Ammon's horn (tissue), 1 donor: ENCODE measurements around the gene TGFA.

Source experiments
- DNase-seq: peaks from one replicate; pipeline ENCODE4 v3.0.0-alpha.2; 2016; ENCODE audit warnings: low spot score

The TGFA gene

DNA sequence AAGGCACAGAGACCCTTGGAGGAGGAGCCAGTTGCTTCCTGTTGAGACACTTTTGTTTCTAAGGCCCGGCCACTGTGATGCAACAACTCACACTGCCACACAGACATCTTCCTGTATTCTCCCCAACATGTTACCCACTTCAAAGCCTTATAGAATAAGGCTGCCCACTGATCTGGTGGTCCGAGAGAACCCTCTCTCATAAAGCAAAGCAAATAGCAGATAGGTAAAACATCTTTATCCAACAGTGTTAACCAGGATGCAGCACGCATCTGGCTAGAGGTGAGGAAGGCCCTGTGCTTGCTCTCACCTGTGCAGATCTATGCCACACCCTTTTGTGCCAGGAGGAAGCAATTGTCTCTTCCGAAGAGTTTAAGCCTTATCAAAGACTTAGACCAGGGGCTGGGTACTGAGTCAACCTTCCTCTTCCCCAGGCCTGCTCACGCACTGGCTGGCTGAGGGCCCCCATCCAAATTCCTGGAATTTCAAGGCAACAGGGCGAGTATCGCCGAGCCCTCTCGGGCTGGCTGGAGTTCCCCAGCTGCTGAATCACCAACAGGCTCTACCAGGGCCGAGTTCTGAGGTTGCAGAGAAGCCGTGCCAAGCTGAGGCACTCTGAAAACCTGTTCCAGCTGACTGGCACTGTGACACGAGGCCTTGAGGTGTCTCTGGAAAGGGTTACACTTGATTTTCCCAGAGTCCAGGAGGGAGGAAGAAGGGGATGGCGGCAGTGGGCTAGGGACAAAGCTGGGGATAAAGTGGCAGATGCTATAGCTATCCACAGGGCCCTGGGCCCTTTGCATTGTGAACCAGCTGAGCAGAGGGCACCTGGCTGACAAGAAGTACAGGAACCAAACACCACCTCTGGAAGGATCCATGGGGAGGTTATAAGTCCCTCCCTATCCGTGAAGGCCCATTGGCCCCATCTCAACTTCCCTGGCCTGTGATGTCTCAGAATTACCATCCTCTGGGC lies 29.3 kb downstream of the TGFA start:
- DNase-seq: no peak

DNA sequence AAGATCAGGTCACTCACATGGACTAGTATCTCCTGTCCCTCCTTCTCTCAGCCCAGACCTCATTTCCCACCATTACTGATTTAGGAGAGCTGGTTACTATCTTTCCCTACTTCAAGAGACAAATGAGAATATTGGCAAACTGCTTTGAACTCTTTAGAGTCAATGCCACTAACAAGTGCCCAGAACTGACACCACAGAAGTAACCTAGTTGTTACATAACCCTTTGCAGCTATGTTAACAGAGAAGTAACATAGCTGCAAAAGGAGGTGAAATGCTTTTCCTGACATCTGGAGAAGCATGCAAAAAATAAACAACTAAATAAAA lies 30.0 kb downstream of the TGFA start:
- no peak for DNase-seq

DNA sequence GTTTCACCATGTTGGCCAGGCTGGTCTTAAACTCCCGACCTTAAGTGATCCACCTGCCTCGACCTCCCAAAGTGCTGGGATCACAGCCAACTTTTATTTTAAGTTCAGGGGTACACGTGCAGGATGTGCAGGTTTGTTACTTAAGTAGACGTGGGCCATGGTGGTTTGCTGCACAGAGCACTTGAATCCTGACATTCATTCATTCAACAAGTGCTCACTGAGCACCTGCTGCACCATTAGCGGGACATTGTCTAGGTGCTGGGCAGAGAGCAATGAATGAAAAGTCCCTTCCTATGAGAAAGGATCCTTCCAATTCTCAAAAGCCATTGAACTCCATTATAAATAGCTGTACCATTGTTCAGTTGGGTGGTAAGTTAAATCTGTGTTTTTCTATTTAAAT lies 31.0 kb downstream of the TGFA start:
- no peak for DNase-seq

DNA sequence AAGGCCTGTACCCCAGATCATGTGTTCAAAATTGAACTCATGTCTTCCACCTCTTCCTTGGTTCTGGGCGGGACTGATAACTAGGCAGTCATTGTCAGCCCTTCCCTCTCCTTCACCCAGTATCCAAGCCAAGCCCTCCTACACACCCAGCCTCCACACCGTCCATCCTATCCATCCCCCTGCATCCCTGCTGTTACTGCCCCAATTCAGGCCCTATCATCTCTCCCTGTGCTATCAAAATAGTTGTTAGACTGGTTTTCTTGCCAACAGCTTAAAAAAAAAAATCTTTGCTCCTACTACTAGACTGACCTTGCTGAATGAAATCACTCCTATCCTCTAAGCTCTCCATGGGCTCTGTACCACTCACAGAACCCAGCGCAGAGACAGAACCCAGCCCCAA lies 32.8 kb downstream of the TGFA start:
- no peak for DNase-seq

DNA sequence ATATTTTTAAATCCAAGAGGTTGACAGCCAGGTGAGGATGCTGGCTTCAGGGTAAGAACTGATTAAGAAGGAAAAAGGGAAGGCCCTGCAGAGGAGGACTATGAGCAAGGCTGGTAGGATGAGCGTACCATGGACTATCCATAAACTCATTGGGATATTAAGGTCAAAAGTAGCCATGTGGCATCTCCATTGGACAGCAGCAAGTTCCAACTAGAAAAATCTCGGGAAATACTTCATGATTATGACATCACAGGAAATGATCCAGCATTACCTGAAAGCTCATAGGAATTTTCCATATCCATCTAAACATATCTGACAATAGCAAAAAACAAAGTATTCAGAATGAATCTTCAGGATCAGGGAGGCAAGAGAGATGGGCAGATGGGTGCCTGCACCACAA lies 34.2 kb downstream of the TGFA start:
- no peak for DNase-seq

DNA sequence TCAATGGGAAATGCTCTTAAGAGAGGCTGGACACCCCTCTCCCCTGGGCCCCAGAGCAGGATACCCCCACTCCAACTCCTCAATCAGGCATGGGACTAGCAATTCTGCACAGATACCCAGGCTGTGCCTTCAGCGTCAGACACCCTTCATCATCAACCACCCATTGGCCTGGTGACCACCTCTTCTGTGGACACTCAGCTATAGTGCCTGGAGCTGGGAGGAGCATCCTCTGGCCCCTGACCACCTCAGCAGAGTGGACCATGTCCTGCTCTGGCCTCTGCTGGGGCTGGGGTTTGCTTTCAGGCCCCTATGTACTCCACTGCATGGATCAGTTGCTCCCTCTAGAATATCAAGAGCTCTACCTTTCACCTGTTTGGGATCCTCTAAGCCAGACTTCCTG lies 35.1 kb downstream of the TGFA start:
- no peak for DNase-seq

DNA sequence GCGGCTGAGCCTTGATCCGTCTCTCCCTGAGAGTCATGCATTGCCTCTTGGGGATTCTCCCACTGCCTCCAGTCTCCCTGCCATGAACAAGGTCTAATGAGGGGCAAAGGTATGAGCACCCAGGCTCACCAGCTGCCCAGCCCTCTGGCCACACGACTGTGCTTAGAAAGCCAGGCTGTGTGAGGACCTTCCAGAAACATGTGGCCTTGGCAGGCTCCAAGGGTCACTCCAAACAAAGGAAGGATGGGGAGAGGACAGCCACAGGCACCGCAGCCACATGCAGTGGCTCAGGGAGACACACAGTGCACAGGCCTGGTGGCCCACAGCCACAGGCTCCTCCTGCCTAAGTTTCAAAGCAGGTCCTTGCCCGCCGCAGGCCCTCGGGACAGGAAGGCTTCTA lies 35.8 kb downstream of the TGFA start:
- no peak for DNase-seq

DNA sequence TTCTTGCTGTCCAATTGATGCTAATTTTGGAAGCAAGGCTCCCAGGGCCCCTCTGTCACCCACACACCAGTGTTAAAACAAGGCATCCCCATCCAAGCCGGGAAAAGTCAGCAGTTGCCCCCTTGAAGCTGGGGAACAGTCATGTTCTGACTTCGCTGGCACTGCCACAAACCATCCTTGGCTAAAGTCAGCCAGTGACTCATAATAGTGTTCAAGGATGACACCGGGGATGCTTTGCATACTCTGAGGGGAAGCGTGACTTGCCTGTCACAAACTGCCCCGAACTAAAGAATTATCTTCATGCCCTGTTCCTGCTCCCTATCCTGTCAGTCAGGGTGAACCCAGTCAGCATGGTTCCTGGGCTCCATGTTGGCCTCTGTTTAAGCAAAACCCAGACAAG lies 37.0 kb downstream of the TGFA start:
- peak; percentile 29 for DNase-seq

DNA sequence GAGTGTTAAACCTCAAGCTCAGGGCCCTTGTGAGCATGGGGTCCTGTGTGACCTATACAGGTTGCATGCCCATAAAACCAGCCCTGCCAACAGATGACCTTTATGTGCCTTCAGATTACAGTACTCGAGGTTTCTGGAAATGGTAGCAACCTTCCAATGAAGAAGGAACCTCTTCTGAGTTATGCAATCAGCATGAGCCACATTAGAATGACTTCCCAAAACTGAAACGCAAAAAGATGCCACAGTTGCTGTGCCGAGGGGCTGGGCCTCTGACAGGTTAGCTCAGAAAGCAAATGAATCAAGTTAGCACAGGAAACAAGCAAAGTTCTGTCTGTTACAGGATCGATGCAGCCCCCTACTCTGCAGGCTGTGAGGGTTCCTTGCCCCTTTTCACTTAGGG lies 37.7 kb downstream of the TGFA start:
- DNase-seq: peak; percentile 27

DNA sequence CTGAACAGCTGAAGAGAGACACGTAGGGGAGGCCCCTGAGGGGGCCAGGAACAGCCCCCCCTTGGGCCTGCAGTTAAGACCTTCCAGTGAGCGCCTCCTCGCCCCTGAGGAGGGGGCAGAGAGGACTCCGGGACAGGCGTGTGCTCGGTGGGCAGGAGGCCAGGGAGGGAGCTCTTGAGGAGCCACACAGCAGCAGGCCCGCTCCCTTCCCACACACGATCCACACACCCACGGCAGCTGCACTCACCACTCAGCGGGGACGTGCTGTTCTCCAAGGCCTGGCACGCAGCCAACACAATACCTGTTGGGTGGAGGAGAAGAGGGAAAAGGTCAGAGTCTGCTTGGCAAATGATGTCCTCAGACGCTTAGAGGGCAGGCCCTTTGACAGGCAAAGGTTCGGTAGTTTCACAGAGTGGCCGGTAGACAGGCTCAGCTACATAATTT lies 39.0 kb downstream of the TGFA start:
- no peak for DNase-seq

DNA sequence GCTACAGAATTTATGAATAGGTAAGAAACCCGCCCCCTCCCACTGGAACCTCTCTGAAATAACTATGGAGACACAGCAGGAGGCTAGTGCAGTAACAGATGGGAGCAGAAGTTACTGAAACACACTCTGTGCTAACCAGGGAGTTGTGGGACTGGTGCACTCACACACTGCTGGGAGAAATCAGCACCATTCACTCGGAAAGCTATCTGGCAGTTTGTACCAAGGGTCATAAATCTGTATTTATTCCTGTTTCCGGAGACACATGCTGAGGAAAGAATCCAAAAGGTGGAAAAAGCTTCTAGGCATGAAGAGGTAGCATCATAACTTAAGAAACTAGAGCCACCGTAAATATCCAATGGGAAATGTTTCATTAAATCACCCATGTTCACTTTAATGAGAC lies 39.9 kb downstream of the TGFA start:
- DNase-seq: peak; percentile 46

DNA sequence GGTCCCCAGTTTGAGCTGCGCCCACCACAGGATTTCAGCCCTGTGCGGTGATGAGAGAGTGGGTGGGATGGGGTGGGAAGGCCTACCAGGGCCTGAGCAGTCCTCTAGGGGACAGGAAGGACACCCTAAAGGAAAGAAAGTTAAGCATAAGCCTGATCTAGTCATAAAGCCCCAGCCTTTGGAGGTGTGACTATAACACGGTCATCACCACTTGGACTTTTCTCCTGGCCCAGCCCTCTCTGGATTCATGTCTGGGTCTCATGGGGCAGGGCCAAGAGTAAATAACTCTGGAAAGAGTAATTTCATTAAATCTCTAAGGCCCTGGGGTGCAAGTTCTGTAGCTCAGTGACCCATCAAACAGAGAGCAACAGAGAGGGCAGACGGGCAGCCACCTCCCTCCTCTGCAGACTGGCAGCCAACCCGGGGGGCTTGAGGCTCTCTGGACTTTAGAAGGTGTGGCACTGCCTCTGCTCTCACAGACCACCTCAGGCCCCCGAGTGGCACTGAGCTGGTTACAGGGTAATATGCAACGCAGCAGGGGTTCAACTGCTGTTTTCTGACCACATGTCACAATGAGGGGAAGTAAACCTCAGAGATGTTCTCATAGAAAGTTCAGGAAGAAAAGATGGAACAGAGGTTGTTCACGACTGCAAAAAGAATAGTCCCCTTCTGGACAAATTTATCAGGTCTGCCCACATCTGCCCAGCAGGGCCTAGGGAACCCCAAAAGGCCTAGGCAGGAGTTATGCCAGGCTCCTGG lies 41.5 kb downstream of the TGFA start:
- no peak for DNase-seq

DNA sequence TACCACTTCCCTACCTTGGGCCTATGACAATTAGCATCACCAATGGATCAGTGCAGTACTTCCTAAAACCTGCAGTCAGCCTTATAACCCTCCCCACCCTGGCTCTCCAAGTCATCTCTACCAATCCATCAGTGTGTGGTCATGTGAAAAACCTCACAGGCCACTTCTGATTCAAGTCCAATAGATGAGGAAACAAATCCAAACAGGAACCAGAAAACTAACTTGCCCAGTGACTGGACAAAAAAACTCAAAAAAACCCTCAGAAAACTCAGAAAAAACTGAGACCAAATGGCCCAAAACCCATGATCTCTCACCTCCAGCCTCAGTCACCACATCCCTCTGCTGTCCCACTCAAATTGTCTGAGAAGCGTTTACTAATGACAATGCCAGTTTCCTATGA lies 43.3 kb downstream of the TGFA start:
- DNase-seq: no peak

DNA sequence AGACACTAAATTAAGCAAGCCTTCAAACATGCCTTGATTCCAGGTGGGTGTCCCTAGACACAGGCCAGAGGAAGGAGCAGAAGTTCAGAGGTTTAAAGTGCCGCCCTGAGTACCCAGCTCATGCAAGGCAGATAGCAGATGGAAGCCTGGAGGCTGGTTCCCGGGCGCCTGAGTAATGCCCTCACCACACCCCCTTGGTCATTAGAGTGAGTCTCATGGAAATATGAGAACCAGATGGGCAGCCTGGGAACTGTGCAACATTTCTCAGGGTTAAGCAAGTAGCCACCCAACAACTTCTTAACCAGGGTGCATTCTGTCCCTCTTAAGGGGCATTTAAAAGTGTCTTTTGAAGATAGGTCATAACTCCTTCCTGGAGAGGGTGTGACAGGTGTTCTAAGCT lies 44.1 kb downstream of the TGFA start:
- no peak for DNase-seq

DNA sequence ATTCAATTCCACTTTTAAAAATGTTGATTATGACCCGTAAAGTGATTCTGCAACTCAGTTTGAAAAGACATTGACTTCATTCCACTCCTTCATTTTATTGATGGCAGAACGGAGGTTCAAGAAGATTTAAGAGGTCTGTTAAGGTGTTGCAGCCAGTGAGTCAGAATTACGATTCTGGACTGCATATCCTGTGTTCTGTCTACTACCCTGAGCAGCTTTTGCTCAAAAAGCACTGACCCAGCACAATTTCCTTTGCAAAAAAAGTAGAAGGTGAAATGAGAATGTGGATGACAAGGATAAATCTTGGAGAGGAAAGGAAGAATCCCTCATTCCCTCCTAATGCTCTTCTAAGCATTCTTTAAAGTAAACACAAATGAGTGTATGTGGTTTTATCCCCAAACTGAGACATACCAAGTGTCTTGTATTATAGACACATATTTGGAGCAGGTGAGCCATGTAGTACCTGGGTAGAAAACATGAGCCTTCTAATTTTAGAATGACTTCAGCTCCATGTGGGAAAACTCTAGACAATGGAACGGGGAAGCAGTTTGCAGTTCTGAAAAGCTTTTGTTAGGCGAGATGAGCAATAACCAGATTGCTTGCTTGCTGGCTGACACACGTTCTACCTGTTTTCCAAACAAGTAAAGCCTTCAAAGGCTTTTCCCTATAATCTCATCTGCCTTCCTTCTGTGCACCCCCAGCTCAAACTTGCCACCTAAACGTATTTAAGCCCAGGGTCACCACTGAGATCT lies 44.7 kb downstream of the TGFA start:
- DNase-seq: no peak

DNA sequence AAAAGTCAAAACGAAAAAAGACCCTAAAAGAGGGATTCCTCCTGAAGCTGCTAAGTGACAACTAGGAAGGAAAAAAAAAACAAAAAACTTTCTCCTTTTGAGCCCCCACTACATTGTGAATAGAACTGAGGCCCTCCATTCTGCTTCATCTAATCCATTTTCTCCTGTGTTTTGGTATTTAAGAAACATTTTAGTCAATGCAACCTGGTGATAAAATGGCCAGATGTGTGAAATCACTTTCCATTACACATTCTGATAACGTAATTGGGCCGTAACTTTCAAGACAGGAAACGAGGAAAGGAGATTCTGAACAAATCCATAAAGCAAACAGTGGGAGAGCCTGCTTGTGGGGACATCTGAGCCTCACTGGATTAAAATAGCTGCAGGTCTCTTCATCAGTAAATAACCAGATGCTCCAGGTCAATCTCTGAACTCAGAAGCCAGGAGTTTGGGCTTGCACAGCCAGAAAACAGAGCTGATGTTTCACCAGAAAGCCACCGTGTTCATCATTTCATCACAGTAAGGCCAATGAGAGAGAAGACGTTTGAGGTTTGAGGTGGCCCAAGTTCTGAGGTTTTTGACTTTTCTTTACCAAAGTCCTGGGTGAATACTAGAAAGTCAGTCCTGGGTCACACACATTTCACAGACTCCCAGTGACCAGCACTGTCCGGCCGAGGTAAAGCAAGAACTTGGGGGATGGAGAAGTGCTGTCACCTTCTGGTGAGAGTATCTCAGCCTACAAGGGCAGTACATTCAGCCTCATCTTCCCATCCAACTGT lies 47.8 kb downstream of the TGFA start:
- DNase-seq: no peak

DNA sequence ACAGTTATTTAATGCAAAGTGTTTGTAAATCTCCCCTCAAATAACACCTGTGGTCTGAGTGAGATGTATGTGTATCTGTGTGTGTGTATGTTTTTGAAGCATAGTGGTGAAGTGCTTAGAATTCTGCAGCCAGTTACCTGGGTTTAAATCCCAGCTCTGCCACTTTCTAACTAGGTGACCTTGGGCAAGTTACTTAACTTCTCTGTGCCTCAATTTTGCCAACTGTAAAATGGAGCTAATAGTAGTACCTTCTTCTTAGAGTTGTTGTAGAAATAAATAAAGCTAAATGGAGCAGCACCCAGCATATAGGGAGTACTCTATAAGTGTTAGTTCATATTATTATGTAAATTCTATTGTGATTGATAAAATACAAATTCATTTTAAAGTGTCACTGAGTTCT lies 48.9 kb downstream of the TGFA start:
- DNase-seq: no peak

DNA sequence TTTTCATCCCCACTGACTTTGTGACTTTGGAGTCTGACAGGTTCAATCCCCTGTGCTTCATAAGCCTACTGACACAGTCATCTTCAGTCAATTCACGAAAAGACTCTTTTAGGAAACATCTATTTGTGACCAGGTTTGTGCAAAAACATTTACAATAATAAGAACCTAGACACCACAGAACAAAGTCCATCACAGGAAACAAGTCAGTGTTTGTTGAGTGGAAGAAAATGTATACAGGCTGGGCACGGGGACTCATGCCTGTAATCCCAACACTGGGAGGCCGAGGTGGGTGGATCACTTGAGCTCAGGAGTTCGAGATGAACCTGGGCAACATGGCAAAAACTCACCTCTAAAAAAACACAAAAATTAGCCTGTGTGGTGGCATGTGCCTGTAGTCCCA lies 49.7 kb downstream of the TGFA start:
- DNase-seq: no peak

DNA sequence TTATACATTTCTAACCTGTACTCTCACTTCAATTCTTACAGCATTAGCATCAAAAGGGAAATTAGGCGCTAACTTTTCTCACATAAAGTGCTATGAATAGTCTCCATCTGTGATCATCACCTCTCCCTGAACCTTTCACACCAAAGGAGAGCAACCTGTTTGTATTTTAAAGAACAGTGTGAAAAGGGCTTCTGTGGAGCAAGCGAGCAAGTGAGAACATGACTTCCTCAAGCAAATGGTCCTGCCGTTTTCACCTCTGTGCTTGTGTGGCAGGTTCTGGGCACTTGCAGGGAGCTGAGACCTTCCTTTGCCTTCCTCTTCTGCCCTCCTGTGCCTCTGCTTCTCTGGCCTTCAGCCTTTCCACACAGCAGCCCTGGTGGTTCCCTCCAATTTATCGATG lies 51.9 kb downstream of the TGFA start:
- no peak for DNase-seq

DNA sequence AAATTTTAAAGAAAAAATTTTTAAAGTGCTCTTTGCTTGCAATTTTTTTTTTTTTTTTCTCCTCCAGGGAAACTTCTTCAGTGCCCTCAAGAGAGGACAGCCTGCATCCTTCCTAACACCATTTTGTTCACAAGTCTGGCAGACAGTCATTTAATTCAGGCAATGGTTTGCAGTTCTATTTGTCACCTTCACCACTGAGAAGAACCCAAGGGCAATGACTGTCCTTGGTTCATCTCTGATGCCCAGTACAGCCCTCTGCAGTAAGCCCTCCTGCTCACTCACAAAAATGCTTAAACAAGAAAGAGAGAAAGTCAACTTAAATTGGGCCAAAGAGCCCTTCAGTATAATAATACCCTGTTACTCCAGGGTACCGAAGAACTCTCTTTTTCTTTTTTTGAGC lies 52.4 kb downstream of the TGFA start:
- no peak for DNase-seq

DNA sequence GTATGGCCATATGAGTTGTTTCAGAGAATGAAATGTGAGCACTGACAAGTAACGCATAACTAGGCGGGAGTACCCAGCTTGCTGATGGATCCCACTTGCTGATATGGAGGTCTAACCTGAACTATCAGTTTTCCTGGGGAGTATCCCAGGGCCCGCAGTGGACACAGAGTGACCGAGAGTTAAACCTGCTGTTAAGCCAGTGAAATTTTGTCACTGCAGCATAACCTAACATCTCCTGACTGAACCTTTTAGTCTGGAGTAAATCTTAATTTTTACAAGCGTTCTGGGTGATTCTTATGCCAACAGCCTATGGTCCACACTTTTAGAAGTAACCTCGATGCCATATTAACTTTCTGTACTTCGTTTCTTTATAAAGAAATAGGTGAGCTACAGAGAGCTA lies 54.4 kb downstream of the TGFA start:
- no peak for DNase-seq

DNA sequence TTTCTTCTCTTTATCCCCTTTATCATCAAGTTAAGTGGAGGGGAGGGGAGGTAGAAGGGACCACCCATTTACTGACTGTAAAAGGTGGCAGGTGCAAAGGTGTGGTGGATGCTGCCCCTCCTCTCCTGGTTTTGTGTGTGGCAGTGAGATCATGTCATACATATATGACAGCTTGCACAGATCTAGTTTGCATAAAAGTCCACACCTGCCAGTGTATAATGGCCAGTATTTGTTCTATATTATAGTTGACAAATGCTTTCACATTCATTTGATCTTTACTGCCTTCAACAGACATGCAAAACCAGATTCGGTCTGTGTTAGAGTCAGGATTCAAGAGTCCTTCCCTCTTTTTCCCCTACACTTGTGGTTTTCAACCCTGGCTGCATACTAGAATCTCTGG lies 55.1 kb downstream of the TGFA start:
- no peak for DNase-seq
